A549 treated with Hydrocortisone at 1 μM for 4 hours (cell line): Measurements from ENCODE around the gene SGO1. TPM values are rescaled to one million over a fixed set of nuclear protein-coding genes. Genes with fewer than 3 reads are reported as not detected.

Source experiments
- total RNA-seq: library from RNA; stranded (reverse); fragments of 200-300 nt; extraction: Qiagen RNA extraction; gene quantifications from 5 replicates; pipeline ENCODE4 v1.2.3, GENCODE V29; 2022

The SGO1 gene
- total RNA-seq = 13.2 to 19.3 TPM (median 15.4 TPM) in 5 replicates

GRCh38 chr3:20185679-20186599 is at the start of gene SGO1:
SGO1 (minus strand) TSS chr3:20186206; CDS start chr3:20184027, 2,179 bp downstream.

Other genes starting within 250 kb of the SGO1 start
- 36.1 to 64.3 TPM (median 48.8 TPM) in 5 replicates for gene RAB5A, start 239.1 kb downstream of the SGO1 start, total RNA-seq
- gene PP2D1, start 173.9 kb downstream of the SGO1 start, total RNA-seq = not detected in 5 replicates
- 4.4 to 7.6 TPM (median 6.1 TPM) in 5 replicates for gene KAT2B, start 145.8 kb downstream of the SGO1 start, total RNA-seq